ENCODE data around the gene KCNJ10.

KCNJ10 gene

DNA sequence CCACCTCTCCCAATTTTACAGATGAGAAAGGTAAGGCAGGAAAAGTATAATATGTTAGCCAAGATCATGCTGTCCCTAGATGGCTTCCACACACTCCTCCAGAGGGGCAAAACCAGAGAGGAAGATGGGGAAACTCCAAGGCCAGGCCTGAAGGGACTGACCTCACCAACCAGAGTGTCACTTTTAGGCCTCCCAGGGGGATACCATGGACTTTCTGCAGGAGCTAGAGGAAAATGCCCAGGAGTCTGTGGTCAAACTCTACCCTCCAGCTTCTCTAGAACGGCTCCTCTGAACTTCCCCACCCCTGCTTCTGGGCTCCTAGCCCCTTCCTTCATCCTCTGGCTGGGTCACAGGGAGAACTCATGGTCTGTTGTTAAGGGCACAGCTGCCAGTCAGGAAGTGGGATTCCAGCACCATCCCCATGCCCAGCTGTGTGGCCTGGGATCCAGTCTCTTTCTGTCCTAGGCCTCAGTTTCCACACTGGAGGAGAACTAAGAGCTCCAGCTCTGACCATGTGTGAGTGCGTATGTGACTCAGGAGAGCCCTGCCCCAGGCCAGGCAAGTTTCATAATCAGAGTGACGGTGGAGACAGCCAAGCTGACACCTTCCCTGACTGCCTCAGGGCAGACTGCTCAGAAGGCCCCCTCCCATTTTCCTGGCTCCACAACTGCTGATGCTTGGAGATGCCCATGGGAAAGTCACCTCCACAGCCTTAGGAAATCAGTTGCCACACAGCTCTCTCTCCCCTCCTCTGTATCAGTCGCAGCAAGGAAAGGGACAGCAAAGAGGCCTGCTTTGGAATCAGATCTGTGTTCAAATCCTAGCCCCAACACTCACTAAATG lies 26.5 kb upstream of the KCNJ10 start:
- TF ChIP-seq ZC3H10 (CRISPR knock-in tag; IDR thresholded peaks at IDR 0.05) = no peak
- TF ChIP-seq, protein P1, sequence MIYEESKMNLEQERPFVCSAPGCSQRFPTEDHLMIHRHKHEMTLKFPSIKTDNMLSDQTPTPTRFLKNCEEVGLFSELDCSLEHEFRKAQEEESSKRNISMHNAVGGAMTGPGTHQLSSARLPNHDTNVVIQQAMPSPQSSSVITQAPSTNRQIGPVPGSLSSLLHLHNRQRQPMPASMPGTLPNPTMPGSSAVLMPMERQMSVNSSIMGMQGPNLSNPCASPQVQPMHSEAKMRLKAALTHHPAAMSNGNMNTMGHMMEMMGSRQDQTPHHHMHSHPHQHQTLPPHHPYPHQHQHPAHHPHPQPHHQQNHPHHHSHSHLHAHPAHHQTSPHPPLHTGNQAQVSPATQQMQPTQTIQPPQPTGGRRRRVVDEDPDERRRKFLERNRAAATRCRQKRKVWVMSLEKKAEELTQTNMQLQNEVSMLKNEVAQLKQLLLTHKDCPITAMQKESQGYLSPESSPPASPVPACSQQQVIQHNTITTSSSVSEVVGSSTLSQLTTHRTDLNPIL (CRISPR knock-in tag; IDR thresholded peaks at IDR 0.05; ENCODE audit: low read depth) = no peak
- TF ChIP-seq GLIS3 (CRISPR knock-in tag; IDR thresholded peaks at IDR 0.05) = no peak
- TF ChIP-seq PPARA (CRISPR knock-in tag; IDR thresholded peaks at IDR 0.05; ENCODE audit: borderline replicate concordance) = no peak
- TF ChIP-seq ZNF565 (CRISPR knock-in tag; conservative IDR thresholded peaks at IDR 0.05; ENCODE audit: low read depth) = no peak
- no peak for TF ChIP-seq TCF4 (CRISPR knock-in tag; IDR thresholded peaks at IDR 0.05; ENCODE audit: borderline replicate concordance)
- no peak for TF ChIP-seq BACH2 (CRISPR knock-in tag; IDR thresholded peaks at IDR 0.05; ENCODE audit: borderline replicate concordance)
- TF ChIP-seq TOX (CRISPR knock-in tag; IDR thresholded peaks at IDR 0.05; ENCODE audit: borderline replicate concordance) = no peak
- no peak for TF ChIP-seq ZFP30 (CRISPR knock-in tag; IDR thresholded peaks at IDR 0.05)
- no peak for ATAC-seq

DNA sequence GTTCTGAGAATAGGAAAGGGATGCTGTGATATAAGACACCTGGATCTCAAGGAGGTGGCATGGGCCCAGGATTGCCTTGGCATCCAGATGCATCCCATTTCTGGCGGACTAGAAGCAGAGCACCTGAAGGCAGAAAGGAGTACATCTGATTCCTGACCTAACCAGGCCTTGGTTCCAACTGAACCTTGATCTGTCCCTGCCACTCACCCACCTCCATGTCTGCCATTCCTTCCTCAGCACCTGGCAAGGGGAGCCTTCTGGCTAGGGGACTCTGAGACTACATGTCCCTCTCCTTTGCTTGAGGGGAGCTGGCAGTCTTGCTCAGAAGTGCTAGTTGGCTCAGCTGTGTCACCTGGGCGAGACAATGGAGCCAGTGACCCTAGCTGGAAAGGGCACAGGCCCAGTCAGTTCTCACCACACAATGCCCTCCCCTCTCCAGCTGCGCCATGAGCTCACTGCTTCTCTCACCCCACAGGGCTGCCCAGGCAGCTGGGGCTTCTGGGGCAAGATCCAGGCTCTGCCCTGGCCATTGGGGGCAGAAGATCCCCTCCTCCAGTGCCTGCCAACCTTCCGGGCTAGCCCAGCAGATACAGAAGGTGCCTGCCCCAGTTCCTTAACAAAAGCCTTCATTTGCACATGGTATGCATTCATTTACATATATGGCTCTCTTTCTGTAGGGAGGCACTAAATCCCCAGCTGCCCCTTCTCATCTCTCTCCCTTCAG lies 25.6 kb upstream of the KCNJ10 start:
- ATAC-seq = no peak
- TF ChIP-seq, protein P2, sequence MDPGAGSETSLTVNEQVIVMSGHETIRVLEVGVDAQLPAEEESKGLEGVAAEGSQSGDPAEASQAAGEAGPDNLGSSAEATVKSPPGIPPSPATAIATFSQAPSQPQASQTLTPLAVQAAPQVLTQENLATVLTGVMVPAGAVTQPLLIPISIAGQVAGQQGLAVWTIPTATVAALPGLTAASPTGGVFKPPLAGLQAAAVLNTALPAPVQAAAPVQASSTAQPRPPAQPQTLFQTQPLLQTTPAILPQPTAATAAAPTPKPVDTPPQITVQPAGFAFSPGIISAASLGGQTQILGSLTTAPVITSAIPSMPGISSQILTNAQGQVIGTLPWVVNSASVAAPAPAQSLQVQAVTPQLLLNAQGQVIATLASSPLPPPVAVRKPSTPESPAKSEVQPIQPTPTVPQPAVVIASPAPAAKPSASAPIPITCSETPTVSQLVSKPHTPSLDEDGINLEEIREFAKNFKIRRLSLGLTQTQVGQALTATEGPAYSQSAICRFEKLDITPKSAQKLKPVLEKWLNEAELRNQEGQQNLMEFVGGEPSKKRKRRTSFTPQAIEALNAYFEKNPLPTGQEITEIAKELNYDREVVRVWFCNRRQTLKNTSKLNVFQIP (CRISPR knock-in tag; IDR thresholded peaks at IDR 0.05; ENCODE audit: borderline replicate concordance, low read depth) = no peak
- no peak for TF ChIP-seq ZC3H10 (CRISPR knock-in tag; IDR thresholded peaks at IDR 0.05)
- no peak for TF ChIP-seq ZNF70 (CRISPR knock-in tag; IDR thresholded peaks at IDR 0.05)
- TF ChIP-seq SNAI2 (CRISPR knock-in tag; IDR thresholded peaks at IDR 0.05) = no peak
- TF ChIP-seq RARB (CRISPR knock-in tag; IDR thresholded peaks at IDR 0.05) = no peak
- no peak for TF ChIP-seq ESRRG (CRISPR knock-in tag; IDR thresholded peaks at IDR 0.05)
- no peak for TF ChIP-seq ISL1 (CRISPR knock-in tag; IDR thresholded peaks at IDR 0.05)
- TF ChIP-seq PPARA (CRISPR knock-in tag; IDR thresholded peaks at IDR 0.05; ENCODE audit: borderline replicate concordance) = no peak
- no peak for TF ChIP-seq TCF4 (CRISPR knock-in tag; IDR thresholded peaks at IDR 0.05; ENCODE audit: borderline replicate concordance)
- no peak for TF ChIP-seq ARNTL (CRISPR knock-in tag; IDR thresholded peaks at IDR 0.05; ENCODE audit: borderline replicate concordance, low read depth)
- no peak for TF ChIP-seq OSR1 (CRISPR knock-in tag; IDR thresholded peaks at IDR 0.05)
- TF ChIP-seq ZNF8 (CRISPR knock-in tag; IDR thresholded peaks at IDR 0.05) = no peak
- no peak for TF ChIP-seq ZFP3 (CRISPR knock-in tag; IDR thresholded peaks at IDR 0.05)
- TF ChIP-seq, protein P3, sequence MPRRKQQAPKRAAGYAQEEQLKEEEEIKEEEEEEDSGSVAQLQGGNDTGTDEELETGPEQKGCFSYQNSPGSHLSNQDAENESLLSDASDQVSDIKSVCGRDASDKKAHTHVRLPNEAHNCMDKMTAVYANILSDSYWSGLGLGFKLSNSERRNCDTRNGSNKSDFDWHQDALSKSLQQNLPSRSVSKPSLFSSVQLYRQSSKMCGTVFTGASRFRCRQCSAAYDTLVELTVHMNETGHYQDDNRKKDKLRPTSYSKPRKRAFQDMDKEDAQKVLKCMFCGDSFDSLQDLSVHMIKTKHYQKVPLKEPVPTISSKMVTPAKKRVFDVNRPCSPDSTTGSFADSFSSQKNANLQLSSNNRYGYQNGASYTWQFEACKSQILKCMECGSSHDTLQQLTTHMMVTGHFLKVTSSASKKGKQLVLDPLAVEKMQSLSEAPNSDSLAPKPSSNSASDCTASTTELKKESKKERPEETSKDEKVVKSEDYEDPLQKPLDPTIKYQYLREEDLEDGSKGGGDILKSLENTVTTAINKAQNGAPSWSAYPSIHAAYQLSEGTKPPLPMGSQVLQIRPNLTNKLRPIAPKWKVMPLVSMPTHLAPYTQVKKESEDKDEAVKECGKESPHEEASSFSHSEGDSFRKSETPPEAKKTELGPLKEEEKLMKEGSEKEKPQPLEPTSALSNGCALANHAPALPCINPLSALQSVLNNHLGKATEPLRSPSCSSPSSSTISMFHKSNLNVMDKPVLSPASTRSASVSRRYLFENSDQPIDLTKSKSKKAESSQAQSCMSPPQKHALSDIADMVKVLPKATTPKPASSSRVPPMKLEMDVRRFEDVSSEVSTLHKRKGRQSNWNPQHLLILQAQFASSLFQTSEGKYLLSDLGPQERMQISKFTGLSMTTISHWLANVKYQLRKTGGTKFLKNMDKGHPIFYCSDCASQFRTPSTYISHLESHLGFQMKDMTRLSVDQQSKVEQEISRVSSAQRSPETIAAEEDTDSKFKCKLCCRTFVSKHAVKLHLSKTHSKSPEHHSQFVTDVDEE (CRISPR knock-in tag; IDR thresholded peaks at IDR 0.05) = no peak
- TF ChIP-seq, protein P4, sequence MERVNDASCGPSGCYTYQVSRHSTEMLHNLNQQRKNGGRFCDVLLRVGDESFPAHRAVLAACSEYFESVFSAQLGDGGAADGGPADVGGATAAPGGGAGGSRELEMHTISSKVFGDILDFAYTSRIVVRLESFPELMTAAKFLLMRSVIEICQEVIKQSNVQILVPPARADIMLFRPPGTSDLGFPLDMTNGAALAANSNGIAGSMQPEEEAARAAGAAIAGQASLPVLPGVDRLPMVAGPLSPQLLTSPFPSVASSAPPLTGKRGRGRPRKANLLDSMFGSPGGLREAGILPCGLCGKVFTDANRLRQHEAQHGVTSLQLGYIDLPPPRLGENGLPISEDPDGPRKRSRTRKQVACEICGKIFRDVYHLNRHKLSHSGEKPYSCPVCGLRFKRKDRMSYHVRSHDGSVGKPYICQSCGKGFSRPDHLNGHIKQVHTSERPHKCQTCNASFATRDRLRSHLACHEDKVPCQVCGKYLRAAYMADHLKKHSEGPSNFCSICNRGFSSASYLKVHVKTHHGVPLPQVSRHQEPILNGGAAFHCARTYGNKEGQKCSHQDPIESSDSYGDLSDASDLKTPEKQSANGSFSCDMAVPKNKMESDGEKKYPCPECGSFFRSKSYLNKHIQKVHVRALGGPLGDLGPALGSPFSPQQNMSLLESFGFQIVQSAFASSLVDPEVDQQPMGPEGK (CRISPR knock-in tag; IDR thresholded peaks at IDR 0.05; ENCODE audit: borderline replicate concordance) = no peak
- TF ChIP-seq CSDC2 (CRISPR knock-in tag; IDR thresholded peaks at IDR 0.05) = no peak

DNA sequence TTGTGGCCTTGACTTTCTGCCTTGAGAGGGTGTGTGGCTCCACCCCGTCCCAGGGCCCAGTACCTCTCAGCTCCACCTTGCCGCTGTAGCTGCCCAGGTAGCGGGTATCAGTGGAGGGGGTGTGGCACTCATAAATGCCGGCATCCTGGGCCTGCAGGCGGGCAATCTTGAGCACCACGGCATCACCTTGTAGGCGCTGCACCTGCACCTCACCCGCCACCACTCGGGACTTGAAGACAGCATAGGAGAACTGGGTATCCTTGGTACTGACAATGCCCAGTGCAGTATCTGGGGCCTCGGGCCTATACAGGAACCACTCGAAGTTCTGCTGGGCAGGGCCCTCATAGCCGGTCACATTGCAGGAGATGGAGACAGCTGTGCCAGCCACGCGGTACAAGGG lies 24.8 kb upstream of the KCNJ10 start:
- no peak for ATAC-seq
- TF ChIP-seq, protein P5, sequence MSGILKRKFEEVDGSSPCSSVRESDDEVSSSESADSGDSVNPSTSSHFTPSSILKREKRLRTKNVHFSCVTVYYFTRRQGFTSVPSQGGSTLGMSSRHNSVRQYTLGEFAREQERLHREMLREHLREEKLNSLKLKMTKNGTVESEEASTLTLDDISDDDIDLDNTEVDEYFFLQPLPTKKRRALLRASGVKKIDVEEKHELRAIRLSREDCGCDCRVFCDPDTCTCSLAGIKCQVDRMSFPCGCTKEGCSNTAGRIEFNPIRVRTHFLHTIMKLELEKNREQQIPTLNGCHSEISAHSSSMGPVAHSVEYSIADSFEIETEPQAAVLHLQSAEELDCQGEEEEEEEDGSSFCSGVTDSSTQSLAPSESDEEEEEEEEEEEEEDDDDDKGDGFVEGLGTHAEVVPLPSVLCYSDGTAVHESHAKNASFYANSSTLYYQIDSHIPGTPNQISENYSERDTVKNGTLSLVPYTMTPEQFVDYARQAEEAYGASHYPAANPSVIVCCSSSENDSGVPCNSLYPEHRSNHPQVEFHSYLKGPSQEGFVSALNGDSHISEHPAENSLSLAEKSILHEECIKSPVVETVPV (CRISPR knock-in tag; IDR thresholded peaks at IDR 0.05) = no peak
- TF ChIP-seq ZFP3 (CRISPR knock-in tag; IDR thresholded peaks at IDR 0.05) (no peak), ESRRG (CRISPR knock-in tag; IDR thresholded peaks at IDR 0.05) (no peak), TOX (CRISPR knock-in tag; IDR thresholded peaks at IDR 0.05; ENCODE audit: borderline replicate concordance) (no peak), BACH2 (CRISPR knock-in tag; IDR thresholded peaks at IDR 0.05; ENCODE audit: borderline replicate concordance) (no peak), OSR1 (CRISPR knock-in tag; IDR thresholded peaks at IDR 0.05) (no peak), ARNTL (CRISPR knock-in tag; IDR thresholded peaks at IDR 0.05; ENCODE audit: borderline replicate concordance, low read depth) (no peak), ZNF8 (CRISPR knock-in tag; IDR thresholded peaks at IDR 0.05) (no peak), ZC3H10 (CRISPR knock-in tag; IDR thresholded peaks at IDR 0.05) (no peak), ZNF565 (CRISPR knock-in tag; conservative IDR thresholded peaks at IDR 0.05; ENCODE audit: low read depth) (no peak), GLIS3 (CRISPR knock-in tag; IDR thresholded peaks at IDR 0.05) (no peak), PPARA (CRISPR knock-in tag; IDR thresholded peaks at IDR 0.05; ENCODE audit: borderline replicate concordance) (no peak)
- TF ChIP-seq, protein P2 (CRISPR knock-in tag; IDR thresholded peaks at IDR 0.05; ENCODE audit: borderline replicate concordance, low read depth) = no peak
- TF ChIP-seq, protein P1 (CRISPR knock-in tag; IDR thresholded peaks at IDR 0.05; ENCODE audit: low read depth) = no peak
